ENCODE results near the gene CCDC92. TPM values are rescaled to one million over a fixed set of nuclear protein-coding genes. Genes with fewer than 3 reads are reported as not detected.

The CCDC92 gene
- total and polyA plus RNA-seq, 2 donors (not counting 3 experiments of a cell fraction or from before 2014, with no cell fraction given): 41.2 to 41.6 TPM

DNA sequence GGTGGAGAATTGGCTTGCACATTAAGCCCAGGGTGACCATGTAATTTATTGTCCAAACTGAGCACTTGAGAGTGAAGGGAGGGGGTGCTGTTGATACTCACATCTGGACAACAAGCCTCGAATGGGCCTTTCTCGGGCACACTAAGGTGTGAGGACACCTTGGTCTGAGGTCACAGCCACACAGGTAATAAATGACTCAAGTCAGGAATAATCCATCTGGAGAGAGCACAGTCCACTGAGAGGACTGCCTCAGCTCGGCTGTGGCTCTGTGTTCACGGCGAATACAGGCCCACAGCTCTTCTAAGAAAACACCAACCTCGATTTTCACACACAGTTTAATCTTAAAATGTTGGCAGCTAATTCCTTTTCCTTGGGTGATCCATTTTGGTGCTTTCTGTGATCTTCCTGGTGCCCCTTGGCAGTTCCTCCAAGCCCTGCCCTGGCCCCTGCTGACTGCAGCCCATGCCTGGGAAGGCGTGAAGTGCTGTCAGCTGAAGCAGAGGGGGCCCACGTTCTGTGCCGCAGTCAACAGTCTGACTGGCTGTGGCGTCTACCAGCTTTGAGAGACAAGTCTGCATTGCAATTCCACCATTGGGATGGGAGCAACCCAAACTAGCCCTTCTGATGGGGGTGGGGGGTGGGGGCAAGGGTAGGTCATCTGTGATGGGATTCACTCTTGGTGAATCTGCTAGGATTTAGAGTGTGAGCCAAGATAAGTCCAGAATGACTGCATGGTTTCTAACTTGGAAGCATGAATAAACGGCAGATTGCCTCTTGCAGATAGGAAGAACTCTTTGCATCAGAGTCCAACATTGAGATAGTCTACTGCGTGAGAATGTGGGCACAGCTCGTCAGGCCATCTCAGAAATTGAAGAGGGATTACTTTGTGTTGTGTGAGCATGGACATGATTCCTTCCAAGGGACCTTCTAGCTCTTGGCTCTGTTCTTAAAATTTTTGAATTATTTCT is 43.1 kb upstream of the CCDC92 start:
- intact Hi-C loops (cut with micrococcal nuclease): no loop called here
- H3K4me3 ChIP-seq (replicated peaks in 1 of 3; ENCODE audit: insufficient read depth in 1 of 3, low read depth in 1 of 3, low read length in 3 of 3): no peak overlapping the region
- CTCF ChIA-PET: interaction anchor here (0.8 to 2.9 kb wide), 5 partner anchors 15 to 143 kb away, joined by 3 to 13 read pairs (median 4); no protein-coding TSS in a partner anchor

DNA sequence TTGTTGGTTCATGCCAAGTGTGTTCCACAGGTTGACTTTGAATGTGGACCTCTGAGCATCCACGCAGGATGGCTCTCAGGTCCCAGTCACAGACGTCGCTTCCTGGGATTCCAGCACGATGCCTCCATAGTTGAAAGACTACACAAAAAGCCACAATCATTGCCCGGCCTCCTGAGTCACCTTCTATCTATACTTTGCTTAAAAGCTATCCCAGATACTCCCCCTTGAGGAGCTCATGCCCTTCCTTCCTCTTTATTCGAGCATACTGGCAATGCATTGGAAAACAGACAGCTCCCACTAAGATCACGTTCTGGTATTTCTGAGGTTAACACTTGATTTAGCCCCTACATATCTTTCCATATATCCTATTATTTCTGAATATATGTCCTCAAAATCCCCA is 40.4 kb upstream of the CCDC92 start:
- BruUV-seq (replicated peaks): no TSS peak
- Histone ChIP-seq H4K20me1 (replicated peaks; ENCODE audit: control insufficient read depth, extremely low read depth, insufficient read depth, low read length) (no peaks in the 10 kb centered on the region), H3K9me3 (replicated peaks; ENCODE audit: control insufficient read depth, insufficient read depth, low read length) (no peaks in the 10 kb centered on the region), H3K9me1 (replicated peaks; ENCODE audit: control insufficient read depth, extremely low read depth, insufficient read depth, low read length) (no peaks in the 10 kb centered on the region), H3K27me3 (ENCODE audit: control insufficient read depth in 2 of 2, insufficient read depth in 2 of 2, low read length in 2 of 2) (no peaks in the 10 kb centered on the region), H2AFZ (ENCODE audit: low read depth, low read length) (no peak overlapping the region), H3K9ac (replicated peaks; ENCODE audit: extremely low read depth, insufficient read depth, low read length) (no peak overlapping the region), H3K4me3 (replicated peaks in 1 of 3; ENCODE audit: insufficient read depth in 1 of 3, low read depth in 1 of 3, low read length in 3 of 3) (no peak overlapping the region), H3K4me2 (ENCODE audit: insufficient read depth, low read length) (no peak overlapping the region), H3K36me3 (ENCODE audit: control insufficient read depth in 2 of 2, extremely low read depth in 1 of 2, insufficient read depth in 2 of 2, low read length in 2 of 2) (peaks cover 6 to 18% of the 10 kb centered on the region in 2 experiments), H3K27ac (ENCODE audit: insufficient read depth, low read depth, low read length) (no peak overlapping the region), H3K79me2 (ENCODE audit: control insufficient read depth, insufficient read depth, low read length) (no peaks in the 10 kb centered on the region), H3K4me1 (ENCODE audit: control insufficient read depth, extremely low read depth, insufficient read depth, low read length) (no peaks in the 10 kb centered on the region)
- intact Hi-C loops (cut with micrococcal nuclease) (no loop called here), dilution Hi-C loops (cut with MboI; ENCODE audit: extremely low pct_ligation_motif_present, low sequenced_read_pairs) (no loop called here)
- no peak for FAIRE-seq
- POLR2A ChIA-PET: no interaction called here
- no peak for TF ChIP-seq POLR2A (IDR thresholded peaks at IDR 0.05; ENCODE audit: low read depth, low read length)
- TF ChIP-seq JUN (IDR thresholded peaks at IDR 0.05; ENCODE audit: borderline replicate concordance, insufficient read depth, insufficient read length, low read depth): no peak
- TF ChIP-seq, protein P1, sequence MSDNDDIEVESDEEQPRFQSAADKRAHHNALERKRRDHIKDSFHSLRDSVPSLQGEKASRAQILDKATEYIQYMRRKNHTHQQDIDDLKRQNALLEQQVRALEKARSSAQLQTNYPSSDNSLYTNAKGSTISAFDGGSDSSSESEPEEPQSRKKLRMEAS (IDR thresholded peaks at IDR 0.05; ENCODE audit: insufficient read depth, insufficient read length): no peak
- no peak for TF ChIP-seq EZH2 (IDR thresholded peaks at IDR 0.05; ENCODE audit: borderline replicate concordance, low read depth, low read length, severe bottlenecking)
- no peak for TF ChIP-seq GATA2 (IDR thresholded peaks at IDR 0.05; ENCODE audit: insufficient read depth, insufficient read length, low read depth, low read length)
- TF ChIP-seq, protein P2, sequence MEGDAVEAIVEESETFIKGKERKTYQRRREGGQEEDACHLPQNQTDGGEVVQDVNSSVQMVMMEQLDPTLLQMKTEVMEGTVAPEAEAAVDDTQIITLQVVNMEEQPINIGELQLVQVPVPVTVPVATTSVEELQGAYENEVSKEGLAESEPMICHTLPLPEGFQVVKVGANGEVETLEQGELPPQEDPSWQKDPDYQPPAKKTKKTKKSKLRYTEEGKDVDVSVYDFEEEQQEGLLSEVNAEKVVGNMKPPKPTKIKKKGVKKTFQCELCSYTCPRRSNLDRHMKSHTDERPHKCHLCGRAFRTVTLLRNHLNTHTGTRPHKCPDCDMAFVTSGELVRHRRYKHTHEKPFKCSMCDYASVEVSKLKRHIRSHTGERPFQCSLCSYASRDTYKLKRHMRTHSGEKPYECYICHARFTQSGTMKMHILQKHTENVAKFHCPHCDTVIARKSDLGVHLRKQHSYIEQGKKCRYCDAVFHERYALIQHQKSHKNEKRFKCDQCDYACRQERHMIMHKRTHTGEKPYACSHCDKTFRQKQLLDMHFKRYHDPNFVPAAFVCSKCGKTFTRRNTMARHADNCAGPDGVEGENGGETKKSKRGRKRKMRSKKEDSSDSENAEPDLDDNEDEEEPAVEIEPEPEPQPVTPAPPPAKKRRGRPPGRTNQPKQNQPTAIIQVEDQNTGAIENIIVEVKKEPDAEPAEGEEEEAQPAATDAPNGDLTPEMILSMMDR (IDR thresholded peaks at IDR 0.05; ENCODE audit: extremely low read depth in 1 of 2, insufficient read depth in 1 of 2, low read depth in 1 of 2, low read length in 2 of 2): no peak
- no peak for TF ChIP-seq MYC (IDR thresholded peaks at IDR 0.05; ENCODE audit: low read depth, low read length)
- no peak for TF ChIP-seq FOS (IDR thresholded peaks at IDR 0.05; ENCODE audit: borderline replicate concordance, insufficient read depth, low read length)
- no peak for TF ChIP-seq POLR2AphosphoS5 (IDR thresholded peaks at IDR 0.05; ENCODE audit: insufficient read depth, low read depth, low read length)
- CTCF ChIA-PET: interaction anchor here (1.0 to 1.9 kb wide), 2 partner anchors 13 to 108 kb away, joined by 3 to 5 read pairs; no protein-coding TSS in a partner anchor
- no peak for DNase-seq (ENCODE audit: low read depth, low spot score)

More for the DNA sequence above, 43.1 kb upstream of the CCDC92 start:
- dilution Hi-C loops (cut with MboI; ENCODE audit: extremely low pct_ligation_motif_present, low sequenced_read_pairs): no loop called here
- DNase-seq (ENCODE audit: low read depth, low spot score) (no peak), FAIRE-seq (no peak)
- Histone ChIP-seq H3K4me1 (ENCODE audit: control insufficient read depth, extremely low read depth, insufficient read depth, low read length) (no peaks in the 10 kb centered on the region), H3K79me2 (ENCODE audit: control insufficient read depth, insufficient read depth, low read length) (no peaks in the 10 kb centered on the region), H3K9me3 (replicated peaks; ENCODE audit: control insufficient read depth, insufficient read depth, low read length) (no peaks in the 10 kb centered on the region), H3K27ac (ENCODE audit: insufficient read depth, low read depth, low read length) (no peak overlapping the region), H4K20me1 (replicated peaks; ENCODE audit: control insufficient read depth, extremely low read depth, insufficient read depth, low read length) (no peaks in the 10 kb centered on the region), H3K9me1 (replicated peaks; ENCODE audit: control insufficient read depth, extremely low read depth, insufficient read depth, low read length) (no peaks in the 10 kb centered on the region), H3K27me3 (ENCODE audit: control insufficient read depth in 2 of 2, insufficient read depth in 2 of 2, low read length in 2 of 2) (no peaks in the 10 kb centered on the region), H3K9ac (replicated peaks; ENCODE audit: extremely low read depth, insufficient read depth, low read length) (no peak overlapping the region), H3K4me2 (ENCODE audit: insufficient read depth, low read length) (no peak overlapping the region), H3K36me3 (ENCODE audit: control insufficient read depth in 2 of 2, extremely low read depth in 1 of 2, insufficient read depth in 2 of 2, low read length in 2 of 2) (peaks cover 4 to 16% of the 10 kb centered on the region in 2 experiments), H2AFZ (ENCODE audit: low read depth, low read length) (no peak overlapping the region)
- no peak for TF ChIP-seq JUN (IDR thresholded peaks at IDR 0.05; ENCODE audit: borderline replicate concordance, insufficient read depth, insufficient read length, low read depth)
- no peak for TF ChIP-seq POLR2A (IDR thresholded peaks at IDR 0.05; ENCODE audit: low read depth, low read length)
- no peak for TF ChIP-seq MYC (IDR thresholded peaks at IDR 0.05; ENCODE audit: low read depth, low read length)
- BruUV-seq (replicated peaks): no TSS peak
- POLR2A ChIA-PET: no interaction called here
